H9 (cell line): Measurements from ENCODE around the gene NDUFAF2. TPM values are rescaled to one million over a fixed set of nuclear protein-coding genes. Genes with fewer than 3 reads are reported as not detected.

ENCODE experiments used
- DNase-seq: peaks from one replicate; pipeline ENCODE4 v3.0.0-alpha.2; 2017
- H2AFZ ChIP-seq: one replicate; pipeline ENCODE4 v1.6.1; 2013; ENCODE audit warnings: mild to moderate bottlenecking, low read length, control low read depth, moderate library complexity
- H2AK5ac ChIP-seq: 2 replicates; pipeline ENCODE4 v1.6.1; 2013; ENCODE audit warnings: low read length, control low read depth, mixed read lengths; ENCODE audit not compliant: insufficient read length
- H2BK120ac ChIP-seq: one replicate; pipeline ENCODE4 v1.6.1; 2013; ENCODE audit warnings: low read depth, mild to moderate bottlenecking, low read length, control low read depth, inconsistent platforms; ENCODE audit not compliant: poor library complexity, severe bottlenecking
- H2BK12ac ChIP-seq: 2 replicates; pipeline ENCODE4 v1.6.1; 2013; ENCODE audit warnings: low read length, control low read depth, mixed read lengths, low read depth; ENCODE audit not compliant: insufficient read length
- H2BK15ac ChIP-seq: 2 replicates; pipeline ENCODE4 v1.6.1; 2013; ENCODE audit warnings: low read depth, low read length, control low read depth
- H2BK20ac ChIP-seq: one replicate; pipeline ENCODE4 v1.6.1; 2013; ENCODE audit warnings: low read depth, mild to moderate bottlenecking, low read length, control low read depth, inconsistent platforms; ENCODE audit not compliant: poor library complexity, severe bottlenecking
- H2BK5ac ChIP-seq: 2 replicates; pipeline ENCODE4 v1.6.1; 2013; ENCODE audit warnings: low read length, control low read depth, mixed read lengths; ENCODE audit not compliant: insufficient read length
- H3K14ac ChIP-seq: 2 replicates; pipeline ENCODE4 v1.6.1; 2013; ENCODE audit warnings: low read length, control low read depth; ENCODE audit not compliant: insufficient read depth
- H3K18ac ChIP-seq: 2 replicates; pipeline ENCODE4 v1.6.1; 2013; ENCODE audit warnings: low read depth, mild to moderate bottlenecking, mixed read lengths, low read length, control low read depth; ENCODE audit not compliant: insufficient read length
- H3K23ac ChIP-seq: 2 replicates; pipeline ENCODE4 v1.6.1; 2013; ENCODE audit warnings: low read length, control low read depth, mixed read lengths, low read depth; ENCODE audit not compliant: insufficient read length
- H3K23me2 ChIP-seq: 2 replicates; pipeline ENCODE4 v1.6.1; 2013; ENCODE audit warnings: low read depth, mild to moderate bottlenecking, mixed read lengths, low read length, control low read depth; ENCODE audit not compliant: insufficient read length, poor library complexity, severe bottlenecking
- H3K27ac ChIP-seq: 2 replicates; pipeline ENCODE4 v1.5.1; 2013; ENCODE audit warnings: low read length, control low read depth, mixed read lengths, low read depth; ENCODE audit not compliant: insufficient read length
- H3K27me3 ChIP-seq: 2 replicates; pipeline ENCODE4 v1.6.1; 2013; ENCODE audit warnings: low read length, control low read depth, inconsistent platforms; ENCODE audit not compliant: insufficient read depth
- H3K4ac ChIP-seq: 2 replicates; pipeline ENCODE4 v1.6.1; 2013; ENCODE audit warnings: low read depth, mild to moderate bottlenecking, control low read depth, inconsistent platforms, low read length, moderate library complexity
- H3K4me1 ChIP-seq: 2 replicates; pipeline ENCODE4 v1.6.1; 2013; ENCODE audit warnings: low read length, control low read depth, inconsistent platforms; ENCODE audit not compliant: insufficient read depth
- H3K4me2 ChIP-seq: 2 replicates; pipeline ENCODE4 v1.6.1; 2013; ENCODE audit warnings: low read length, control low read depth, mixed read lengths; ENCODE audit not compliant: insufficient read length, insufficient read depth
- H3K56ac ChIP-seq: 2 replicates; pipeline ENCODE4 v1.6.1; 2013; ENCODE audit warnings: low read depth, mild to moderate bottlenecking, mixed read lengths, low read length, control low read depth; ENCODE audit not compliant: insufficient read length
- H3K79me1 ChIP-seq: 2 replicates; pipeline ENCODE4 v1.6.1; 2013; ENCODE audit warnings: low read depth, mild to moderate bottlenecking, moderate library complexity, low read length, control low read depth, inconsistent platforms; ENCODE audit not compliant: insufficient read depth, poor library complexity, severe bottlenecking
- H3K79me2 ChIP-seq: 2 replicates; pipeline ENCODE4 v1.6.1; 2013; ENCODE audit warnings: low read length, control low read depth, inconsistent platforms; ENCODE audit not compliant: insufficient read depth
- H3K9ac ChIP-seq: 2 replicates; pipeline ENCODE4 v1.6.1; 2013; ENCODE audit warnings: low read length, control low read depth, mixed read lengths; ENCODE audit not compliant: insufficient read length; ENCODE audit errors: extremely low read depth
- H3K9me3 ChIP-seq: one replicate; pipeline ENCODE4 v1.6.1; 2013; ENCODE audit warnings: low read depth, low read length, inconsistent platforms; ENCODE audit not compliant: control insufficient read depth
- H3T11ph ChIP-seq: one replicate; pipeline ENCODE4 v1.6.1; 2013; ENCODE audit warnings: mild to moderate bottlenecking, low read length, control low read depth, inconsistent platforms
- H4K20me1 ChIP-seq: one replicate; pipeline ENCODE4 v1.6.1; 2013; ENCODE audit not compliant: control insufficient read depth, insufficient read length, insufficient read depth
- H4K5ac ChIP-seq: 2 replicates; pipeline ENCODE4 v1.6.1; 2013; ENCODE audit warnings: low read depth, mild to moderate bottlenecking, mixed read lengths, low read length, control low read depth; ENCODE audit not compliant: insufficient read length
- H4K8ac ChIP-seq: replicated peaks from 2 replicates; pipeline ENCODE4 v1.6.1; 2013; ENCODE audit warnings: low read length, control low read depth, mixed read lengths, low read depth; ENCODE audit not compliant: insufficient read length
- H4K91ac ChIP-seq: 2 replicates; pipeline ENCODE4 v1.6.1; 2013; ENCODE audit warnings: low read depth, mild to moderate bottlenecking, moderate library complexity, mixed read lengths, low read length, control low read depth; ENCODE audit not compliant: insufficient read length
- H3K27ac Mint-ChIP-seq, 3 experiments: 2 replicates in 2 of 3; 3 replicates in 1 of 3; pipeline ENCODE4 v1.8.0; 2020 to 2021; ENCODE audit warnings: mixed read lengths in 3 of 3, mild to moderate bottlenecking in 1 of 3, moderate library complexity in 1 of 3
- H3K27me3 Mint-ChIP-seq: 2 replicates; pipeline ENCODE4 v1.8.0; 2021; ENCODE audit warnings: low read depth, mild to moderate bottlenecking, moderate library complexity, mixed read lengths
- H3K36me3 Mint-ChIP-seq, 3 experiments: 2 replicates in 2 of 3; 3 replicates in 1 of 3; pipeline ENCODE4 v1.8.0; 2020 to 2021; ENCODE audit warnings: low read depth in 3 of 3, mixed read lengths in 3 of 3; ENCODE audit not compliant: insufficient read depth in 1 of 3
- H3K4me1 Mint-ChIP-seq, 2 experiments: 2 replicates each; pipeline ENCODE4 v1.8.0; 2020; ENCODE audit warnings: mixed read lengths in 2 of 2
- H3K4me3 Mint-ChIP-seq, 2 experiments: 2 replicates in 1 of 2; 3 replicates in 1 of 2; pipeline ENCODE4 v1.8.0; 2020 to 2021; ENCODE audit warnings: mild to moderate bottlenecking in 2 of 2, mixed read lengths in 2 of 2, moderate library complexity in 1 of 2
- H3K9me3 Mint-ChIP-seq, 2 experiments: 2 replicates in 1 of 2; 3 replicates in 1 of 2; pipeline ENCODE4 v1.8.0; 2020; ENCODE audit warnings: mild to moderate bottlenecking in 2 of 2, mixed read lengths in 2 of 2, moderate library complexity in 1 of 2
- whole genome bisulfite sequencing: extraction: QIAGEN DNeasy Blood & Tissue Kit; methylation state at CpG from one replicate; pipeline ENCODE4 v1.1.7; 2013; ENCODE audit warnings: missing lambda C conversion rate, low lambda C conversion rate, mixed read lengths; ENCODE audit not compliant: insufficient read length; ENCODE audit errors: extremely low coverage; 5-methylcytosine and 5-hydroxymethylcytosine counted together
- total RNA-seq: library from RNA; stranded (reverse); gene quantifications from 2 replicates; pipeline ENCODE4 v1.2.1, GENCODE V29; 2021
- TF ChIP-seq, protein P1 (sequence below): fragments of 200-600 bp; sonication (generic); conservative IDR thresholded peaks from 3 replicates; pipeline ENCODE4 v1.8.0; 2021; ENCODE audit warnings: antibody characterized with exemption, mild to moderate bottlenecking

Gene NDUFAF2
- total RNA-seq, 1 experiment from 2014 or later: 31.4 TPM

DNA sequence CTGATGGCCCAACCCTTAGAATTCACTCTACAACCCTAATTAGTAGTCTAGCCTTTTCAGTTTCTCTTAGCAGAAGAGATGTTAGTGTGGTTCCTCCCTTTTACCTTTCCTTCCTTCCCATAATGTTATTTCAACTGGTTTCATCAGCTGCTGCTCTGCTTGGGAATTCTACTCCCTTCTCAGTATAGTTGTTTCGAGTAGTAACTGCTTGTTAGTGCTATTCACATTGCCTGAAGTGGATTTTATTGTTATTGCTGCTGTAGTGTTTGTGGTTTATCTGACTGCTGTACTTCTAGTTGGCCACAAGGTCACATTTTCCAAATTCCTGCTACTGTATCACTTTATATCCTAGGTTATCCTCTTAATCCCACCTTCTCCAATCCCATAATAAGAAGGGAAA is 187.6 kb downstream of the NDUFAF2 start:
- no peaks in the 10 kb centered on the region for H3K36me3 Mint-ChIP-seq
- no peak overlapping the region for H2BK120ac ChIP-seq
- H3K14ac ChIP-seq: no peak overlapping the region
- peaks cover 10 to 11% of the 10 kb centered on the region in 2 experiments for H3K4me1 Mint-ChIP-seq
- no peak overlapping the region for H3K56ac ChIP-seq
- WGBS: no CpG with 5 or more reads among the region's 1 CpG
- no peaks in the 10 kb centered on the region for H3K9me3 ChIP-seq
- H4K20me1 ChIP-seq: no peaks in the 10 kb centered on the region
- no peaks in the 10 kb centered on the region for H3K79me1 ChIP-seq
- H2AFZ ChIP-seq: no peak overlapping the region
- no peaks in the 10 kb centered on the region; the same call in 1 of the 2 replicates for H3K4me1 ChIP-seq
- H3K23me2 ChIP-seq: no peaks in the 10 kb centered on the region
- H4K5ac ChIP-seq: no peak overlapping the region
- H4K8ac ChIP-seq: no peak overlapping the region
- H3K9ac ChIP-seq: no peak overlapping the region
- H3K4me3 Mint-ChIP-seq: no peak overlapping the region
- H2BK5ac ChIP-seq: no peak overlapping the region
- no peak overlapping the region for H4K91ac ChIP-seq
- no peaks in the 10 kb centered on the region for H3K27me3 ChIP-seq
- H3K18ac ChIP-seq: no peak overlapping the region
- no peak overlapping the region for H3T11ph ChIP-seq
- no peak overlapping the region for H3K23ac ChIP-seq
- H3K4ac ChIP-seq: no peak overlapping the region
- peak overlapping the region in 2 of 3 experiments; percentile 22 to 37; a peak in 2 of 7 replicates for H3K27ac Mint-ChIP-seq
- no peak overlapping the region for H2BK20ac ChIP-seq
- H3K27ac ChIP-seq: no peak overlapping the region
- no peaks in the 10 kb centered on the region for H3K79me2 ChIP-seq
- no peaks in the 10 kb centered on the region for H3K27me3 Mint-ChIP-seq
- no peak overlapping the region for H3K4me2 ChIP-seq
- H3K9me3 Mint-ChIP-seq: no peaks in the 10 kb centered on the region
- no peak overlapping the region for H2BK15ac ChIP-seq
- no peak overlapping the region for H2AK5ac ChIP-seq
- H2BK12ac ChIP-seq: no peak overlapping the region
- TF ChIP-seq, protein P1, sequence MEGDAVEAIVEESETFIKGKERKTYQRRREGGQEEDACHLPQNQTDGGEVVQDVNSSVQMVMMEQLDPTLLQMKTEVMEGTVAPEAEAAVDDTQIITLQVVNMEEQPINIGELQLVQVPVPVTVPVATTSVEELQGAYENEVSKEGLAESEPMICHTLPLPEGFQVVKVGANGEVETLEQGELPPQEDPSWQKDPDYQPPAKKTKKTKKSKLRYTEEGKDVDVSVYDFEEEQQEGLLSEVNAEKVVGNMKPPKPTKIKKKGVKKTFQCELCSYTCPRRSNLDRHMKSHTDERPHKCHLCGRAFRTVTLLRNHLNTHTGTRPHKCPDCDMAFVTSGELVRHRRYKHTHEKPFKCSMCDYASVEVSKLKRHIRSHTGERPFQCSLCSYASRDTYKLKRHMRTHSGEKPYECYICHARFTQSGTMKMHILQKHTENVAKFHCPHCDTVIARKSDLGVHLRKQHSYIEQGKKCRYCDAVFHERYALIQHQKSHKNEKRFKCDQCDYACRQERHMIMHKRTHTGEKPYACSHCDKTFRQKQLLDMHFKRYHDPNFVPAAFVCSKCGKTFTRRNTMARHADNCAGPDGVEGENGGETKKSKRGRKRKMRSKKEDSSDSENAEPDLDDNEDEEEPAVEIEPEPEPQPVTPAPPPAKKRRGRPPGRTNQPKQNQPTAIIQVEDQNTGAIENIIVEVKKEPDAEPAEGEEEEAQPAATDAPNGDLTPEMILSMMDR: peak; percentile 43; the same call in 2 of the 3 replicates
- no peak for DNase-seq
